ENCODE results near the gene WDR45B. TPM values are rescaled to one million over a fixed set of nuclear protein-coding genes. Genes with fewer than 3 reads are reported as not detected.
A peak's percentile ranks its signal among the peaks of the same experiment; 100 is the strongest.
"Not testable (repeated sequence)": the region's sequence is repeated elsewhere in the genome, so short reads cannot be mapped to it uniquely, and the experiment has no call there.

Gene WDR45B
- total and polyA plus RNA-seq, 7 donors: 51.7 to 70.1 (median 66.8) TPM

GRCh38 chr17:82655523-82655922, 7.3 kb upstream of the WDR45B start:
- no peak for TF ChIP-seq CTCF (IDR thresholded peaks at IDR 0.05)
- no peak for TF ChIP-seq POLR2A (IDR thresholded peaks at IDR 0.05)
- no peak for TF ChIP-seq POLR2AphosphoS5 (IDR thresholded peaks at IDR 0.05)
- TF ChIP-seq EP300 (IDR thresholded peaks at IDR 0.05): no peak

GRCh38 chr17:82655038-82655479, 6.8 kb upstream of the WDR45B start:
- Histone ChIP-seq H3K4me3 (no peak overlapping the region), H3K27ac (peak overlapping the region in 1 of 4 donors; percentile 15), H3K9me3 (no peaks in the 10 kb centered on the region), H3K36me3 (peaks cover 0 to 41% (median 2%) of the 10 kb centered on the region in 4 donors), H3K4me1 (no peaks in the 10 kb centered on the region), H3K27me3 (no peaks in the 10 kb centered on the region)
- TF ChIP-seq CTCF (IDR thresholded peaks at IDR 0.05) (no peak), POLR2A (IDR thresholded peaks at IDR 0.05) (no peak), POLR2AphosphoS5 (IDR thresholded peaks at IDR 0.05) (no peak), EP300 (IDR thresholded peaks at IDR 0.05) (no peak)
- 11 to 38% methylated on average over 15 of the region's 15 CpGs for WGBS, 2 donors
- intact Hi-C loops (cut with DNase I): no loop called here
- DNase-seq: no peak

More at GRCh38 chr17:82655523-82655922, 7.3 kb upstream of the WDR45B start:
- intact Hi-C loops (cut with DNase I): no loop called here
- Histone ChIP-seq H3K27me3 (no peaks in the 10 kb centered on the region), H3K4me3 (no peak overlapping the region), H3K9me3 (no peaks in the 10 kb centered on the region), H3K27ac (peak overlapping the region in 1 of 4 donors; percentile 15), H3K36me3 (peaks cover 0 to 44% (median 2%) of the 10 kb centered on the region in 4 donors), H3K4me1 (no peaks in the 10 kb centered on the region)
- DNase-seq: no peak
- 22 to 67% methylated on average over 13 of the region's 13 CpGs for WGBS, 2 donors

GRCh38 chr17:82654611-82655010, 6.4 kb upstream of the WDR45B start:
- DNase-seq, H3K4me1 ChIP-seq, H3K4me3 ChIP-seq, H3K9me3 ChIP-seq, H3K27me3 ChIP-seq: not testable (repeated sequence)
- Histone ChIP-seq H3K27ac (peak overlapping the region in 2 of 4 donors; percentile 15 to 17), H3K36me3 (peaks cover 0 to 36% (median 2%) of the 10 kb centered on the region in 4 donors)
- WGBS, 2 donors: 25 to 73% methylated on average over 6 of the region's 6 CpGs
- intact Hi-C loops (cut with DNase I): loop anchor here (5.0 kb wide), 1 partner anchor 63 kb away; the partner anchor contains the start of gene FN3KRP

- H3K9me3 ChIP-seq: no peaks in the 10 kb centered on the region
- intact Hi-C loops (cut with DNase I): loop anchor here (5.0 kb wide), 1 partner anchor 63 kb away; the partner anchor contains the start of gene FN3KRP
- TF ChIP-seq EP300 (IDR thresholded peaks at IDR 0.05): no peak
- no peak for TF ChIP-seq POLR2AphosphoS5 (IDR thresholded peaks at IDR 0.05)
- H3K36me3 ChIP-seq: peaks cover 0 to 29% (median 0%) of the 10 kb centered on the region in 4 donors
- no peaks in the 10 kb centered on the region for H3K27me3 ChIP-seq
- H3K4me1 ChIP-seq: peaks cover 0 to 5% (median 4%) of the 10 kb centered on the region in 4 donors
- H3K27ac ChIP-seq: peak overlapping the region in 1 of 4 donors; percentile 17
- WGBS, 2 donors: 68 to 87% methylated on average over 30 of the region's 30 CpGs
- H3K4me3 ChIP-seq: no peak overlapping the region
- DNase-seq: no peak
Observed at GRCh38 chr17:82653651-82654528, 5.6 kb upstream of the WDR45B start.

- TF ChIP-seq POLR2AphosphoS5 (IDR thresholded peaks at IDR 0.05): no peak
- no peak for TF ChIP-seq CTCF (IDR thresholded peaks at IDR 0.05)
- no peak for TF ChIP-seq POLR2A (IDR thresholded peaks at IDR 0.05)
- no peak for TF ChIP-seq EP300 (IDR thresholded peaks at IDR 0.05)
- Histone ChIP-seq H3K9me3 (no peaks in the 10 kb centered on the region), H3K27me3 (no peaks in the 10 kb centered on the region), H3K36me3 (no peaks in the 10 kb centered on the region), H3K4me1 (peaks cover 0 to 27% (median 22%) of the 10 kb centered on the region in 4 donors), H3K4me3 (no peak overlapping the region), H3K27ac (no peak overlapping the region)
- intact Hi-C loops (cut with DNase I): loop anchor here (5.0 kb wide), 1 partner anchor 67 kb away; the partner anchor contains the start of gene FN3KRP
- 85 to 86% methylated on average over 10 of the region's 10 CpGs for WGBS, 2 donors
- no peak for DNase-seq
Observed at GRCh38 chr17:82650723-82651122, 2.5 kb upstream of the WDR45B start.

All from sigmoid colon (tissue), 7 donors.